H1 (cell line): ENCODE data around the gene EXOC1. TPM values are rescaled to one million over a fixed set of nuclear protein-coding genes. Genes with fewer than 3 reads are reported as not detected.

Experiments used
- CTCF ChIA-PET: fragments of 300-600 bp; sonication (Branson Sonifier 250); formaldehyde crosslinking; loops from one replicate; lab custom pipeline; 2021; ENCODE audit not compliant: partially characterized antibody; lab: Charles Lee
- POLR2A ChIA-PET: fragments of 300-600 bp; sonication (Branson Sonifier 250); formaldehyde crosslinking; loops from one replicate; lab custom pipeline; 2021; ENCODE audit warnings: inconsistent platforms; ENCODE audit not compliant: partially characterized antibody; lab: Charles Lee
- DNase-seq, 2 experiments: peaks; one replicate each; pipeline versions ENCODE4 v3.0.0 to v3.0.0-alpha.2; 2010 to 2022; ENCODE audit warnings: low spot score in 2 of 2, low read depth in 1 of 2, mixed read lengths in 1 of 2
- FAIRE-seq: peaks from 2 replicates; lab custom pipeline; 2011; peaks lifted over from hg19 to GRCh38; lab: Jason Lieb, UNC
- H2AFZ ChIP-seq: 2 replicates; pipeline ENCODE4 v1.8.1; 2012; ENCODE audit warnings: low read length, inconsistent platforms
- H2AK5ac ChIP-seq: 2 replicates; pipeline ENCODE4 v1.6.1; 2013; ENCODE audit warnings: low read depth, low read length
- H2BK120ac ChIP-seq: replicated peaks from 2 replicates; pipeline ENCODE3; 2013; ENCODE audit warnings: low read depth, low read length, inconsistent platforms
- H2BK12ac ChIP-seq: 2 replicates; pipeline ENCODE4 v1.6.1; 2013; ENCODE audit warnings: low read depth, low read length
- H2BK15ac ChIP-seq: 2 replicates; pipeline ENCODE4 v1.6.1; 2013; ENCODE audit warnings: low read length
- H2BK20ac ChIP-seq: 2 replicates; pipeline ENCODE4 v1.6.1; 2013; ENCODE audit warnings: low read length
- H2BK5ac ChIP-seq: 2 replicates; pipeline ENCODE4 v1.6.1; 2013; ENCODE audit warnings: low read depth, low read length
- H3K14ac ChIP-seq: 2 replicates; pipeline ENCODE4 v1.6.1; 2013; ENCODE audit warnings: inconsistent platforms; ENCODE audit not compliant: insufficient read length
- H3K18ac ChIP-seq: 2 replicates; pipeline ENCODE4 v1.6.1; 2013; ENCODE audit warnings: low read length; ENCODE audit errors: extremely low read depth
- H3K23ac ChIP-seq: 2 replicates; pipeline ENCODE4 v1.6.1; 2013; ENCODE audit warnings: inconsistent platforms; ENCODE audit not compliant: insufficient read length
- H3K23me2 ChIP-seq: 2 replicates; pipeline ENCODE4 v1.6.1; 2013; ENCODE audit warnings: low read depth, low read length
- H3K27ac ChIP-seq: 2 replicates; pipeline ENCODE4 v1.6.1; 2011; ENCODE audit warnings: low read depth, low read length, inconsistent platforms
- H3K27me3 ChIP-seq, 4 experiments: replicated peaks in 1 of 4; 1 replicate in 1 of 4; 2 replicates in 3 of 4; pipeline versions ENCODE4 v1.6.1 to v1.8.1; 2011 to 2013; ENCODE audit warnings: low read length in 3 of 4, mild to moderate bottlenecking in 3 of 4, inconsistent platforms in 2 of 4, mixed read lengths in 2 of 4, moderate library complexity in 1 of 4; ENCODE audit not compliant: control insufficient read depth in 3 of 4, insufficient read depth in 3 of 4; ENCODE audit errors: extremely low read depth in 1 of 4
- H3K36me3 ChIP-seq, 4 experiments: 2 replicates each; pipeline versions ENCODE4 v1.6.1 to v1.8.1; 2011 to 2013; ENCODE audit warnings: mild to moderate bottlenecking in 4 of 4, low read length in 3 of 4, moderate library complexity in 2 of 4, control low read depth in 1 of 4, inconsistent platforms in 1 of 4; ENCODE audit not compliant: insufficient read depth in 4 of 4, control insufficient read depth in 2 of 4
- H3K4ac ChIP-seq: replicated peaks from 2 replicates; pipeline ENCODE3; 2013; ENCODE audit warnings: low read length, low read depth, mixed read lengths, inconsistent platforms; ENCODE audit not compliant: insufficient read length
- H3K4me1 ChIP-seq, 4 experiments: replicated peaks in 1 of 4; 1 replicate in 1 of 4; 2 replicates in 3 of 4; pipeline versions ENCODE4 v1.6.1 to v1.8.1; 2011 to 2013; ENCODE audit warnings: low read length in 3 of 4, inconsistent platforms in 2 of 4, mixed read lengths in 1 of 4; ENCODE audit not compliant: insufficient read depth in 4 of 4, control insufficient read depth in 3 of 4
- H3K4me2 ChIP-seq, 2 experiments: 2 replicates each; pipeline versions ENCODE4 v1.6.1 to v1.8.1; 2011 to 2013; ENCODE audit warnings: low read depth in 2 of 2, low read length in 2 of 2, control low read depth in 1 of 2, inconsistent platforms in 1 of 2, mild to moderate bottlenecking in 1 of 2; ENCODE audit not compliant: insufficient read depth in 1 of 2
- H3K4me3 ChIP-seq, 4 experiments: fragments of 200-600, 300-600 bp in 1 of 4; sonication (generic), shearing (Covaris generic), sonication (Bioruptor Twin) in 1 of 4; 2 replicates each; pipeline versions ENCODE4 v1.5.1 to v1.8.1; 2011 to 2016; ENCODE audit warnings: low read length in 4 of 4, low read depth in 3 of 4, control low read depth in 2 of 4, inconsistent platforms in 2 of 4, mild to moderate bottlenecking in 2 of 4, mixed read lengths in 1 of 4, moderate library complexity in 1 of 4; ENCODE audit not compliant: insufficient read depth in 2 of 4; ENCODE audit errors: extremely low read depth in 1 of 4
- H3K56ac ChIP-seq: replicated peaks from 2 replicates; pipeline ENCODE3; 2013; ENCODE audit warnings: low read depth, mild to moderate bottlenecking, mixed read lengths, low read length, inconsistent platforms; ENCODE audit not compliant: insufficient read length
- H3K79me1 ChIP-seq: 2 replicates; pipeline ENCODE4 v1.6.1; 2013; ENCODE audit warnings: low read depth, low read length, control low read depth
- H3K79me2 ChIP-seq, 2 experiments: 2 replicates each; pipeline versions ENCODE4 v1.6.1 to v1.8.1; 2012 to 2013; ENCODE audit warnings: low read length in 2 of 2, mild to moderate bottlenecking in 2 of 2, inconsistent platforms in 1 of 2; ENCODE audit not compliant: insufficient read depth in 2 of 2, control insufficient read depth in 1 of 2
- H3K9ac ChIP-seq, 4 experiments: replicated peaks in 1 of 4; 1 replicate in 1 of 4; 2 replicates in 3 of 4; pipeline versions ENCODE4 v1.6.1 to v1.8.1; 2011 to 2013; ENCODE audit warnings: low read depth in 3 of 4, low read length in 3 of 4, control low read depth in 2 of 4, mild to moderate bottlenecking in 2 of 4, moderate library complexity in 2 of 4, inconsistent platforms in 1 of 4; ENCODE audit errors: extremely low read depth in 1 of 4
- H3K9me3 ChIP-seq, 2 experiments: 2 replicates each; pipeline versions ENCODE4 v1.6.1 to v1.8.1; 2012 to 2013; ENCODE audit warnings: mild to moderate bottlenecking in 2 of 2, moderate library complexity in 2 of 2, control low read depth in 1 of 2, inconsistent platforms in 1 of 2, low read depth in 1 of 2, low read length in 1 of 2, mixed read lengths in 1 of 2; ENCODE audit not compliant: insufficient read depth in 2 of 2
- H4K20me1 ChIP-seq, 2 experiments: replicated peaks in 1 of 2; 2 replicates each; pipeline versions ENCODE3 to v1.8.1; 2011 to 2013; ENCODE audit warnings: inconsistent platforms in 2 of 2, low read length in 2 of 2, mild to moderate bottlenecking in 1 of 2; ENCODE audit not compliant: insufficient read depth in 2 of 2, control insufficient read depth in 1 of 2
- H4K5ac ChIP-seq: 2 replicates; pipeline ENCODE4 v1.6.1; 2013; ENCODE audit warnings: low read length, low read depth, mixed read lengths, inconsistent platforms; ENCODE audit not compliant: insufficient read length
- H4K8ac ChIP-seq: 2 replicates; pipeline ENCODE4 v1.8.0; 2013; ENCODE audit warnings: mild to moderate bottlenecking, moderate library complexity, low read length, inconsistent platforms; ENCODE audit not compliant: insufficient read depth; ENCODE audit errors: extremely low read depth
- H4K91ac ChIP-seq: replicated peaks from 2 replicates; pipeline ENCODE3; 2013; ENCODE audit warnings: low read length, mixed read lengths, inconsistent platforms; ENCODE audit not compliant: insufficient read length
- BACH1 ChIP-seq: IDR thresholded peaks from 2 replicates; pipeline ENCODE4 v1.6.1; 2012; ENCODE audit warnings: low read length, improper control_type of control experiment
- CBX5 ChIP-seq: fragments of 300-800, 300-1000 bp; sonication (generic); IDR thresholded peaks from 2 replicates; pipeline ENCODE4 v1.7.1; 2016; ENCODE audit warnings: antibody characterized with exemption, low read length, low read depth
- CREB1 ChIP-seq: IDR thresholded peaks from 2 replicates; pipeline ENCODE4 v1.6.1; 2012; ENCODE audit warnings: inconsistent platforms
- FOSL1 ChIP-seq: IDR thresholded peaks from 2 replicates; pipeline ENCODE4 v1.6.1; 2011; ENCODE audit warnings: mild to moderate bottlenecking, low read depth, low read length, moderate library complexity; ENCODE audit not compliant: insufficient read depth
- JUND ChIP-seq: IDR thresholded peaks from 2 replicates; pipeline ENCODE4 v1.6.1; 2011; ENCODE audit warnings: mild to moderate bottlenecking, improper control_type of control experiment, low read length
- MAFK ChIP-seq: IDR thresholded peaks from 2 replicates; pipeline ENCODE4 v1.6.1; 2012; ENCODE audit warnings: low read depth, mild to moderate bottlenecking, improper control_type of control experiment, low read length
- NRF1 ChIP-seq: IDR thresholded peaks from 2 replicates; pipeline ENCODE4 v1.6.1; 2011; ENCODE audit warnings: mild to moderate bottlenecking, low read depth, low read length, improper control_type of control experiment
- POLR2A ChIP-seq, 2 experiments: IDR thresholded peaks; 1 replicate in 1 of 2; 2 replicates in 1 of 2; pipeline ENCODE4 v1.6.1; 2011; ENCODE audit warnings: low read depth in 2 of 2, low read length in 2 of 2, mild to moderate bottlenecking in 2 of 2; ENCODE audit errors: control extremely low read depth in 1 of 2
- POLR2AphosphoS5 ChIP-seq: IDR thresholded peaks from 2 replicates; pipeline ENCODE4 v1.6.1; 2011; ENCODE audit warnings: low read depth, low read length
- RFX5 ChIP-seq: IDR thresholded peaks from 2 replicates; pipeline ENCODE4 v1.6.1; 2011; ENCODE audit warnings: low read depth, low read length, improper control_type of control experiment, borderline replicate concordance
- RXRA ChIP-seq: IDR thresholded peaks from 2 replicates; pipeline ENCODE4 v1.6.1; 2011; ENCODE audit warnings: low read depth, mild to moderate bottlenecking, low read length, moderate library complexity; ENCODE audit not compliant: insufficient read depth
- SIN3A ChIP-seq, 2 experiments: IDR thresholded peaks in 1 of 2; conservative IDR thresholded peaks in 1 of 2; 2 replicates each; pipeline ENCODE4 v1.6.1; 2011 to 2012; ENCODE audit warnings: low read length in 2 of 2, improper control_type of control experiment in 1 of 2, low read depth in 1 of 2, mild to moderate bottlenecking in 1 of 2
- SIX5 ChIP-seq: IDR thresholded peaks from 2 replicates; pipeline ENCODE4 v1.6.1; 2011; ENCODE audit warnings: mild to moderate bottlenecking, low read depth, low read length
- SP2 ChIP-seq: IDR thresholded peaks from 2 replicates; pipeline ENCODE4 v1.6.1; 2012; ENCODE audit warnings: mild to moderate bottlenecking, low read length, inconsistent platforms
- TAF7 ChIP-seq: optimal IDR thresholded peaks from 2 replicates; pipeline ENCODE3; 2011; ENCODE audit warnings: low read depth, mild to moderate bottlenecking, inconsistent platforms, low read length, moderate library complexity, borderline replicate concordance
- TEAD4 ChIP-seq: IDR thresholded peaks from 2 replicates; pipeline ENCODE4 v1.6.1; 2012; ENCODE audit warnings: low read depth, low read length, inconsistent platforms, mixed read lengths
- WGBS, 2 experiments: shearing (Covaris generic) in 1 of 2; methylation state at CpG; one replicate each; pipeline versions ENCODE4 v1.1.6 to v1.1.7; 2013 to 2015; ENCODE audit warnings: low lambda C conversion rate in 2 of 2, mixed read lengths in 2 of 2, inconsistent platforms in 1 of 2, low coverage in 1 of 2, missing lambda C conversion rate in 1 of 2; ENCODE audit not compliant: insufficient replicate concordance in 2 of 2, insufficient coverage in 1 of 2, insufficient read length in 1 of 2; ENCODE audit errors: extremely low coverage in 1 of 2, missing lambda C conversion rate in 1 of 2; 5-methylcytosine and 5-hydroxymethylcytosine counted together
- polyA plus RNA-seq, 7 experiments: library from polyadenylated mRNA; depleted of rRNA in 3 of 7; stranded (reverse) in 5 of 7; unstranded in 2 of 7; fragments of >200 nt in 5 of 7; fragments of 200-250 nt in 2 of 7; gene quantifications; 1 replicate in 5 of 7; 2 replicates in 1 of 7; 4 replicates in 1 of 7; pipeline versions ENCODE4 v1.2.1 to v1.2.3, GENCODE V29; 2011 to 2013; ENCODE audit warnings: missing spikeins in 2 of 7, mixed read lengths in 2 of 7
- total RNA-seq: library from RNA; stranded (reverse); fragmentation: NEBNext Ultra II Directional; extraction: Animal tissue kit (Norgen Biotek cat#: 25700); gene quantifications from 2 replicates; pipeline ENCODE4 v1.2.1, GENCODE V29; 2021

The EXOC1 gene
- total and polyA plus RNA-seq, 2 of the 8 experiments (the other 6 are each of a cell fraction or from before 2014, with no cell fraction given), result 5.9 to 19.6 TPM

GRCh38 chr4:55906323-55906722 is 52.9 kb downstream of the EXOC1 start:
- WGBS, 2 experiments, result 76% methylated on average over 6 of the region's 6 CpGs; no CpG with 5 or more reads in 1 of the 2 experiments
- TF ChIP-seq SIX5, result no peak
- TF ChIP-seq POLR2A (IDR thresholded peaks at IDR 0.05; ENCODE audit: control extremely low read depth in 1 of 2, low read depth in 2 of 2, low read length in 2 of 2), result no peak
- TF ChIP-seq RXRA, result no peak
- TF ChIP-seq TAF7, result no peak
- no peak for TF ChIP-seq JUND
- no peak for TF ChIP-seq FOSL1
- TF ChIP-seq NRF1, result no peak
- no peak for TF ChIP-seq CBX5
- TF ChIP-seq SIN3A (conservative IDR thresholded peaks at IDR 0.05 in 1 of 2, IDR thresholded peaks at IDR 0.05 in 1 of 2; ENCODE audit: low read depth in 1 of 2, low read length in 2 of 2), result no peak
- no peak for TF ChIP-seq RFX5
- TF ChIP-seq CREB1, result no peak
- TF ChIP-seq POLR2AphosphoS5, result no peak
- no peak for TF ChIP-seq TEAD4
- TF ChIP-seq SP2, result no peak
- no peak for TF ChIP-seq BACH1
- TF ChIP-seq MAFK, result no peak

More at GRCh38 chr4:55906323-55906722, 52.9 kb downstream of the EXOC1 start:
- Histone ChIP-seq H4K91ac (no peak overlapping the region), H2AK5ac (no peak overlapping the region), H3K4me1 (no peaks in the 10 kb centered on the region), H3K4ac (no peak overlapping the region), H3K27ac (no peak overlapping the region), H2BK12ac (no peak overlapping the region), H3K79me2 (no peaks in the 10 kb centered on the region), H3K23ac (no peak overlapping the region), H3K79me1 (no peaks in the 10 kb centered on the region), H3K18ac (no peak overlapping the region), H4K8ac (no peak overlapping the region), H3K4me3 (no peak overlapping the region), H3K36me3 (peaks cover 0 to 8% (median 0%) of the 10 kb centered on the region in 4 experiments; a peak in 1 of 8 replicates), H3K23me2 (no peaks in the 10 kb centered on the region), H4K5ac (no peak overlapping the region), H2BK120ac (no peak overlapping the region), H3K56ac (no peak overlapping the region), H3K9me3 (no peaks in the 10 kb centered on the region), H3K4me2 (no peak overlapping the region), H2BK5ac (no peak overlapping the region), H3K27me3 (no peaks in the 10 kb centered on the region), H2BK20ac (no peak overlapping the region), H4K20me1 (no peaks in the 10 kb centered on the region), H3K14ac (no peak overlapping the region), H2BK15ac (no peak overlapping the region), H2AFZ (no peak overlapping the region), H3K9ac (no peak overlapping the region)
- ChIA-PET POLR2A (no interaction called here), CTCF (interaction anchor here (1.3 kb wide), 1 partner anchor 42 kb away, joined by 3 read pairs; the partner anchor contains the start of gene CEP135)
- DNase-seq (no peak), FAIRE-seq (no peak)
